CD14-positive monocyte (primary cell): ENCODE results near the gene RGS13. TPM values are rescaled to one million over a fixed set of nuclear protein-coding genes. Genes with fewer than 3 reads are reported as not detected.

Experiments
- DNase-seq, 3 donors: peaks; one replicate each; pipeline ENCODE4 v3.0.0-alpha.2; 2011 to 2022
- H2AFZ ChIP-seq: 2 replicates; pipeline ENCODE4 v1.6.0; 2012; ENCODE audit warnings: mild to moderate bottlenecking, low read depth, low read length, inconsistent platforms; ENCODE audit not compliant: insufficient read depth, poor library complexity, severe bottlenecking
- H3K27ac ChIP-seq, 2 donors: 1 replicate in 1 of 2; 2 replicates in 1 of 2; pipeline ENCODE4 v1.5.1; 2012 to 2013; ENCODE audit warnings: low read length in 2 of 2, control low read depth in 1 of 2, inconsistent platforms in 1 of 2, low read depth in 1 of 2, mild to moderate bottlenecking in 1 of 2
- H3K27me3 ChIP-seq, 2 donors: one replicate each; pipeline versions ENCODE4 v1.6.0 to v1.6.1; 2011 to 2013; ENCODE audit warnings: low read length in 2 of 2; ENCODE audit not compliant: control insufficient read depth in 2 of 2, insufficient read depth in 2 of 2
- H3K36me3 ChIP-seq, 2 donors: replicated peaks in 1 of 2; 1 replicate in 1 of 2; 2 replicates in 1 of 2; pipeline versions ENCODE4 v1.5.1 to v1.6.1; 2012 to 2013; ENCODE audit warnings: low read length in 2 of 2, control low read depth in 1 of 2, inconsistent platforms in 1 of 2, mild to moderate bottlenecking in 1 of 2; ENCODE audit not compliant: insufficient read depth in 2 of 2, control insufficient read depth in 1 of 2
- H3K4me1 ChIP-seq, 2 donors: 1 replicate in 1 of 2; 2 replicates in 1 of 2; pipeline versions ENCODE4 v1.5.1 to v1.6.1; 2012 to 2013; ENCODE audit warnings: low read length in 2 of 2, control low read depth in 1 of 2, inconsistent platforms in 1 of 2, mild to moderate bottlenecking in 1 of 2, moderate library complexity in 1 of 2; ENCODE audit not compliant: insufficient read depth in 2 of 2, control insufficient read depth in 1 of 2
- H3K4me2 ChIP-seq: replicated peaks from 2 replicates; pipeline ENCODE3; 2012; ENCODE audit warnings: low read length, moderate library complexity, mild to moderate bottlenecking; ENCODE audit not compliant: poor library complexity, severe bottlenecking; ENCODE audit errors: extremely low read depth
- H3K4me3 ChIP-seq, 3 experiments: fragments of 200-600 bp in 1 of 3; sonication (generic) in 1 of 3; replicated peaks in 1 of 3; 1 replicate in 2 of 3; 2 replicates in 1 of 3; pipeline ENCODE4 v1.5.1; 2011 to 2013; ENCODE audit warnings: low read length in 3 of 3, mild to moderate bottlenecking in 3 of 3, control low read depth in 2 of 3, low read depth in 2 of 3, inconsistent platforms in 1 of 3, moderate library complexity in 1 of 3
- H3K79me2 ChIP-seq: 2 replicates; pipeline ENCODE4 v1.6.0; 2012; ENCODE audit warnings: mild to moderate bottlenecking, control low read depth, inconsistent platforms, low read length, moderate library complexity; ENCODE audit not compliant: insufficient read depth
- H3K9ac ChIP-seq: 2 replicates; pipeline ENCODE4 v1.6.0; 2017; ENCODE audit warnings: low read length, mild to moderate bottlenecking; ENCODE audit not compliant: insufficient read depth, poor library complexity, severe bottlenecking
- H3K9me3 ChIP-seq, 2 donors: replicated peaks in 1 of 2; 1 replicate in 1 of 2; 2 replicates in 1 of 2; pipeline versions ENCODE4 v1.5.1 to v1.6.1; 2012 to 2013; ENCODE audit warnings: low read length in 2 of 2, control low read depth in 1 of 2; ENCODE audit not compliant: control insufficient read depth in 1 of 2, insufficient read depth in 1 of 2
- H4K20me1 ChIP-seq: 2 replicates; pipeline ENCODE4 v1.6.0; 2012; ENCODE audit warnings: mild to moderate bottlenecking, low read length, control low read depth, moderate library complexity; ENCODE audit not compliant: insufficient read depth
- H3K27ac Mint-ChIP-seq, 7 donors: one replicate each; pipeline ENCODE4 v1.8.0; 2020; ENCODE audit warnings: mild to moderate bottlenecking in 7 of 7, mixed read lengths in 7 of 7, moderate library complexity in 6 of 7, inconsistent platforms in 2 of 7
- H3K27me3 Mint-ChIP-seq, 3 donors: one replicate each; pipeline ENCODE4 v1.8.0; 2021 to 2022; ENCODE audit warnings: low read depth in 3 of 3, mild to moderate bottlenecking in 3 of 3, mixed read lengths in 3 of 3, moderate library complexity in 3 of 3, inconsistent platforms in 1 of 3
- H3K36me3 Mint-ChIP-seq, 2 donors: one replicate each; pipeline ENCODE4 v1.8.0; 2020; ENCODE audit warnings: mixed read lengths in 2 of 2, inconsistent platforms in 1 of 2, mild to moderate bottlenecking in 1 of 2
- H3K4me1 Mint-ChIP-seq: one replicate; pipeline ENCODE4 v1.8.0; 2020; ENCODE audit warnings: mild to moderate bottlenecking, mixed read lengths
- H3K4me3 Mint-ChIP-seq, 2 donors: one replicate each; pipeline ENCODE4 v1.8.0; 2020; ENCODE audit warnings: mild to moderate bottlenecking in 2 of 2, mixed read lengths in 2 of 2, moderate library complexity in 1 of 2
- H3K9me3 Mint-ChIP-seq, 7 donors: one replicate each; pipeline ENCODE4 v1.8.0; 2020 to 2022; ENCODE audit warnings: mixed read lengths in 7 of 7, mild to moderate bottlenecking in 6 of 7, moderate library complexity in 6 of 7, inconsistent platforms in 2 of 7
- WGBS: methylation state at CpG from one replicate; pipeline ENCODE4 v1.1.5; 2013; ENCODE audit warnings: missing lambda C conversion rate; ENCODE audit not compliant: insufficient coverage; 5-methylcytosine and 5-hydroxymethylcytosine counted together
- intact Hi-C, 2 donors: fragments of 100-400 bp; cut with micrococcal nuclease; formaldehyde crosslinking; loops; one replicate each; pipeline versions ENCODE4 v1.15.0 to v1.15.1; 2023
- polyA plus RNA-seq, 3 donors: library from polyadenylated mRNA; depleted of rRNA in 1 of 3; unstranded in 2 of 3; stranded (reverse) in 1 of 3; fragments of 300-500 nt in 2 of 3; fragments of >200 nt in 1 of 3; fragmentation: Illumina TruSeq in 2 of 3; gene quantifications; 1 replicate in 2 of 3; 2 replicates in 1 of 3; pipeline ENCODE4 v1.2.3, GENCODE V29; 2012 to 2021
- TF ChIP-seq, protein P1 (sequence below): fragments of 200-600 bp; IDR thresholded peaks from one replicate; pipeline ENCODE4 v1.8.0; 2022; ENCODE audit warnings: antibody characterized with exemption, mild to moderate bottlenecking

Gene RGS13
- polyA plus RNA-seq, 3 donors: not detected

DNA sequence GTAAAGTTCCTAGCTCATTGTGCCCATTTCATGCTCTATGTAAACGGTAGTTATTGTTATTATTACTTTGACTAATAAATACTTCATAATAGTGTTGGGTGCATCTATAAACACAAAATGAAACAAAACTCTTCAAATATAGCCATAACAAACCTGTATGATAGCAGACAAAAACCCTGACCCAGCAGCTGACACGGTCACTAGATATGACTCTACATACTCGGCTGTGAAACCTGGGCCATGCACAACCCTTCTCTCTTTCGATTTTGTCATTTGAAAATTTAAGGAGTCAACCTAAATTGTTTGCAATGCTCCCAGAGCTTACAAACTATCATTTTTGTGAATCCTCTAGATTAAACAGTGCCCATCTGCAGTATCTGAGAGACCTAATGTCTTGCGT is 8.0 kb upstream of the RGS13 start:
- H2AFZ ChIP-seq: no peak overlapping the region

DNA sequence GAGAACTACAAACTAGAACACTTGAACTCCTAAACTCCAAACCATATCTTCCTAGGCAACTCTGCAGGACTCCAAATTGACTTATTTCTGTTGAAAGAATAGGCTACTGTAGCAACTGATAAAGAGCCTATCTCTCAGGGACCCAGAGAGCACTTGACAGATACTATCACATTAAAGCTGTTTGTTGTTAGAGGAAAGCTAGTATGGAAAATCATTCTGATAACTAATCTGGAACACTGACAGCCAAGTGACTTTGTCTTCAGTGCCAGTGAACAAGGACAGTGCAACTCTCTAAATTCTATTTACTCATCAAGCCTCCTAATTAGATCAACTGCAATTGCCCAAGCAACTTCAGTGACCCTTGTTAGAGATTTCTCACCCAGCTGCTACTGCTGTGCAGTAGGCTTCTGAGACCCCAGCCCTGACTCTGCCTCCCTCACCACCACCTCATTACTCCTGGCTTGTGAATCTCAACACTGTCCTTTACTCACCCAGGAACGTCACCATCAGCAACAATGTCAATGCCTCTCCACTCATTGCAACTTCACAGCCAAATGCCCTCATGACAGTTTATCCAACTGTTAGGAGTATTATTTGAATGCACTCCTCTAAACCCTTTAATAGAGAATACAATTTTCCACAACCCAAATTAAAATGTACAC is 7.4 kb upstream of the RGS13 start:
- Histone ChIP-seq H3K27me3 (no peaks in the 10 kb centered on the region), H2AFZ (no peak overlapping the region), H3K9me3 (no peaks in the 10 kb centered on the region), H3K36me3 (no peaks in the 10 kb centered on the region), H3K4me3 (no peak overlapping the region), H3K4me1 (no peaks in the 10 kb centered on the region), H4K20me1 (no peaks in the 10 kb centered on the region), H3K9ac (no peak overlapping the region), H3K4me2 (no peak overlapping the region), H3K79me2 (no peaks in the 10 kb centered on the region), H3K27ac (no peak overlapping the region)
- H3K36me3 Mint-ChIP-seq: no peaks in the 10 kb centered on the region
- DNase-seq: no peak
- H3K27ac Mint-ChIP-seq: no peak overlapping the region
- H3K9me3 Mint-ChIP-seq: peaks cover 0 to 6% (median 0%) of the 10 kb centered on the region in 7 donors
- H3K4me3 Mint-ChIP-seq: no peak overlapping the region
- H3K4me1 Mint-ChIP-seq: no peaks in the 10 kb centered on the region
- WGBS: 100% methylated on average over 1 of the region's 1 CpG
- no peaks in the 10 kb centered on the region for H3K27me3 Mint-ChIP-seq
- intact Hi-C loops: no loop called here
- TF ChIP-seq, protein P1, sequence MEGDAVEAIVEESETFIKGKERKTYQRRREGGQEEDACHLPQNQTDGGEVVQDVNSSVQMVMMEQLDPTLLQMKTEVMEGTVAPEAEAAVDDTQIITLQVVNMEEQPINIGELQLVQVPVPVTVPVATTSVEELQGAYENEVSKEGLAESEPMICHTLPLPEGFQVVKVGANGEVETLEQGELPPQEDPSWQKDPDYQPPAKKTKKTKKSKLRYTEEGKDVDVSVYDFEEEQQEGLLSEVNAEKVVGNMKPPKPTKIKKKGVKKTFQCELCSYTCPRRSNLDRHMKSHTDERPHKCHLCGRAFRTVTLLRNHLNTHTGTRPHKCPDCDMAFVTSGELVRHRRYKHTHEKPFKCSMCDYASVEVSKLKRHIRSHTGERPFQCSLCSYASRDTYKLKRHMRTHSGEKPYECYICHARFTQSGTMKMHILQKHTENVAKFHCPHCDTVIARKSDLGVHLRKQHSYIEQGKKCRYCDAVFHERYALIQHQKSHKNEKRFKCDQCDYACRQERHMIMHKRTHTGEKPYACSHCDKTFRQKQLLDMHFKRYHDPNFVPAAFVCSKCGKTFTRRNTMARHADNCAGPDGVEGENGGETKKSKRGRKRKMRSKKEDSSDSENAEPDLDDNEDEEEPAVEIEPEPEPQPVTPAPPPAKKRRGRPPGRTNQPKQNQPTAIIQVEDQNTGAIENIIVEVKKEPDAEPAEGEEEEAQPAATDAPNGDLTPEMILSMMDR: no peak

More for the DNA sequence above, 8.0 kb upstream of the RGS13 start:
- Histone ChIP-seq H3K4me1 (no peaks in the 10 kb centered on the region), H3K27ac (no peak overlapping the region), H3K79me2 (no peaks in the 10 kb centered on the region), H3K36me3 (no peaks in the 10 kb centered on the region), H3K4me2 (no peak overlapping the region), H3K27me3 (no peaks in the 10 kb centered on the region), H3K9ac (no peak overlapping the region), H4K20me1 (no peaks in the 10 kb centered on the region), H3K4me3 (no peak overlapping the region), H3K9me3 (no peaks in the 10 kb centered on the region)
- intact Hi-C loops: no loop called here
- H3K4me1 Mint-ChIP-seq: no peaks in the 10 kb centered on the region
- no peak for DNase-seq
- no peaks in the 10 kb centered on the region for H3K36me3 Mint-ChIP-seq
- WGBS: 100% methylated on average over 2 of the region's 5 CpGs
- H3K27me3 Mint-ChIP-seq: no peaks in the 10 kb centered on the region
- TF ChIP-seq, protein P1: no peak
- no peak overlapping the region for H3K27ac Mint-ChIP-seq
- no peak overlapping the region for H3K4me3 Mint-ChIP-seq
- H3K9me3 Mint-ChIP-seq: peaks cover 0 to 7% (median 0%) of the 10 kb centered on the region in 7 donors
